NOMO-1 treated with DMSO at 0.1 percent for 48 hours (cell line): ENCODE measurements around the gene SIGLEC11.
"Not testable (repeated sequence)": the region's sequence is repeated elsewhere in the genome, so short reads cannot be mapped to it uniquely, and the experiment has no call there.

Experiments
- DNase-seq: peaks from one replicate; lab custom pipeline; 2025; ENCODE audit not compliant: unreplicated experiment; lab: John Stamatoyannopoulos, UW

SIGLEC11 gene, protein sequence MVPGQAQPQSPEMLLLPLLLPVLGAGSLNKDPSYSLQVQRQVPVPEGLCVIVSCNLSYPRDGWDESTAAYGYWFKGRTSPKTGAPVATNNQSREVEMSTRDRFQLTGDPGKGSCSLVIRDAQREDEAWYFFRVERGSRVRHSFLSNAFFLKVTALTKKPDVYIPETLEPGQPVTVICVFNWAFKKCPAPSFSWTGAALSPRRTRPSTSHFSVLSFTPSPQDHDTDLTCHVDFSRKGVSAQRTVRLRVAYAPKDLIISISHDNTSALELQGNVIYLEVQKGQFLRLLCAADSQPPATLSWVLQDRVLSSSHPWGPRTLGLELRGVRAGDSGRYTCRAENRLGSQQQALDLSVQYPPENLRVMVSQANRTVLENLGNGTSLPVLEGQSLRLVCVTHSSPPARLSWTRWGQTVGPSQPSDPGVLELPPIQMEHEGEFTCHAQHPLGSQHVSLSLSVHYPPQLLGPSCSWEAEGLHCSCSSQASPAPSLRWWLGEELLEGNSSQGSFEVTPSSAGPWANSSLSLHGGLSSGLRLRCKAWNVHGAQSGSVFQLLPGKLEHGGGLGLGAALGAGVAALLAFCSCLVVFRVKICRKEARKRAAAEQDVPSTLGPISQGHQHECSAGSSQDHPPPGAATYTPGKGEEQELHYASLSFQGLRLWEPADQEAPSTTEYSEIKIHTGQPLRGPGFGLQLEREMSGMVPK

DNA sequence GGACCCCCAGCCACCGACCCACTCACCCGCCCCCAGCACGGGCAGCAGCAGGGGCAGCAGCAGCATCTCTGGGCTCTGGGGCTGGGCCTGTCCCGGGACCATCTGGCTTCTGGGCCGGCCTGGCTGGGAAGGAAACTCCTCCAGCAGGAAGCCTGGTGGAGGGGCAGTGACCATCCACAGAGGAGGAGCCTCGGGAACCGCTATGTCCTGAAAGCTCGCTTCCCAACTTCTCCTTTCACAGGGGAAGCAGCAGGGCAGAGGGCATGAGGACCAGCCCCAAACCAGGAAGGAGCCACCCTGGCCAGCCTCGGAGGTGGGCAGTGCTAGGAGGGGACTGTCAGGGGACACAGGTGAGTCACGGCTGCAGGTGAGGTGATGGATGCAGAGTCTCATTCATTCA, at the start of gene SIGLEC11:
SIGLEC11 (minus strand) TSS at position 193 of the 400 bp plus-strand sequence; CDS start at position 102, 91 bp downstream.
- not testable (repeated sequence) for DNase-seq

- DNase-seq, result no peak
These were observed 47.6 kb upstream of the SIGLEC11 start for GRCh38 chr19:50008532-50008931.

- no peak for DNase-seq
These were observed 47.0 kb upstream of the SIGLEC11 start for GRCh38 chr19:50007947-50008346.

DNA sequence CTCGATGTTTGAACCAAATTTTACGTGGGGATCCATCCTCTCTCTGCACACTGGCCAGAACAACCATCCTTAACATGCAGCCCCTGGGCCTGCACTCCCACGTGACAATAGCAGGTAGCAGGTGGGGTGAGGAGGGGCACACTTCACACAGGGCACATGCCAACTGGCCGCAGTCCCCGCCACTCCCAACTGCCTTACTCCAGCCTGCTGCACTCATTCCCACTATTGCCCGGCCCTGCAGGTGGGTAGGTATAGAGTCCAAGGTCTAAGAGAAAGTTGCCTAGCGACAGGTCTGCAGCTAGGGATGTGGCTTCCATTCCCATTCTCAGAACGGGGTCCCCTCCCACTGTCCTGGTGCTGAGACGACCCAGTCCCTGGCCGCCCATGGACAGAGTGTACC, 46.2 kb upstream of the SIGLEC11 start:
- DNase-seq, result no peak

- DNase-seq, result no peak
These were observed 44.5 kb upstream of the SIGLEC11 start for GRCh38 chr19:50005428-50005827.

- DNase-seq, result peak; percentile 82
These were observed 42.9 kb upstream of the SIGLEC11 start for GRCh38 chr19:50003810-50004419.

DNA sequence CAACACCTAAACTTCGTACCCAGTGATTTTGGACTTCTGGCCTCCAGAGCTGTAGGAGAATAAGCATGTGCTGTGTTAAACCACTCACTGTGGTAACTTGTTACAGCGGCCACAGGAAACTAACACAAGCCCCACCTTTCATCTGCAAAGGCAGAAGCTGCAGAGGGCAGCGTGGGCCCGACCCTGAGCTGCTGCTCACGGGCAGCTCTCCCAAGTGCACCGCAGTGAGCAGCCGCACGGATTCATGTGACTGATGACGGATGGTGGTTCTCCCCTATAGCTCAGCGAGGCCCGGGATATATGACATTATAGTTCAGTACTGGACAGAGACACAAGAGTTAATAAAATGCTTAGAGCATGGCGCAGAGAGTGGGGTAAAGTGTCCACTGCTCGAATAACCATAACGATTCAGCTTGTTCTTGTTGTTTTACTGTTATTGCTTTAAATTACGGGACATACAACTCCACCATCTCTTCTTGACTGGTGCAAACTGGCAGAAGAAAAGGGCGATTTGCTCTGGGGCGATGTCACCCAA, 42.3 kb upstream of the SIGLEC11 start:
- no peak for DNase-seq

DNA sequence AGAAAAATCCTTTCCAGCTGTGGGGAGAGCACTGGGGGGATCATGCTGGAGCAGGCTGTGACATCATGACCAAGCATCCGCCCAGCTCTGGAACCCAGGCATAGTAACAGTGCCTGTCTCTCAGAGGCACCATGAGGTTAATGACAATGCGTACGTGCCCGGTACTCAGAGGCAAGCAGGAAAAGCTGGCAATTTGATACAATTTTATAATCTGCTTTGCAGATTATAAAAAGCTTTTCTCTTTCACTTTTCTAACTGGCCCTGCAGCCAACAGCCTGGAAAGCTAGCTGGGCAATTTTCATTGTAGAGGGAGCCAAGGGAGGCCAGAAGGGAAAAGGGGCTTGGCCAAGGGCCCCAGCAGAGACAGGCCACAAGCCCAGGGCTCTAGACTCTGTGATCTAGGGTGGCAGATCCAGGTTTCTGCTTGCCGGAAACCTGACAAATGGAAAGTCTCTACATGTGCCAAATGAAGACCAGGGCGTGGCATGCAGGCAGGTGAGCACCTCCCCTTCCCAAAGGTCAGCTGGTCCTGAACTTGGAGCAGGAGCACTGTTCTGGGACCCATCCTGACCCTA, 41.5 kb upstream of the SIGLEC11 start:
- DNase-seq, result no peak

DNA sequence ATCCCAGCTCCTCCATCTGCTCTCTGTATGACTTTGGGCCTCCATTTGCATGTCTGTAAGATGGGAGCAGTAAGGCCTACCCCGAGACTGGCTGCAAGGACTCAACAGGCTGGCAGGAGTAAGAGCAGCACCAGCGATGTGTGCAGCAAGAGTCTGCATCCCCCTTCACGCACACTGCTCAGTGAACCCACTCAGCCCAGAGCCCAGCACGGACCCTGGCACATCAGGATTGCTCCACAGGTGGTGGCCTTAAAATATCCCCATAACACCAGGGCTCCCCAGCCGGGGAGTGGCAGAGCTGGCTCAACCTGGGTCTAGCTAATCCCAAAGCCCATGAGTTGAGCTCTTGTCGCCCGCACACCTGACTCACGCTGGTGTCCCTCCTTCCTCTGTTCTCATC, 40.8 kb upstream of the SIGLEC11 start:
- no peak for DNase-seq

DNA sequence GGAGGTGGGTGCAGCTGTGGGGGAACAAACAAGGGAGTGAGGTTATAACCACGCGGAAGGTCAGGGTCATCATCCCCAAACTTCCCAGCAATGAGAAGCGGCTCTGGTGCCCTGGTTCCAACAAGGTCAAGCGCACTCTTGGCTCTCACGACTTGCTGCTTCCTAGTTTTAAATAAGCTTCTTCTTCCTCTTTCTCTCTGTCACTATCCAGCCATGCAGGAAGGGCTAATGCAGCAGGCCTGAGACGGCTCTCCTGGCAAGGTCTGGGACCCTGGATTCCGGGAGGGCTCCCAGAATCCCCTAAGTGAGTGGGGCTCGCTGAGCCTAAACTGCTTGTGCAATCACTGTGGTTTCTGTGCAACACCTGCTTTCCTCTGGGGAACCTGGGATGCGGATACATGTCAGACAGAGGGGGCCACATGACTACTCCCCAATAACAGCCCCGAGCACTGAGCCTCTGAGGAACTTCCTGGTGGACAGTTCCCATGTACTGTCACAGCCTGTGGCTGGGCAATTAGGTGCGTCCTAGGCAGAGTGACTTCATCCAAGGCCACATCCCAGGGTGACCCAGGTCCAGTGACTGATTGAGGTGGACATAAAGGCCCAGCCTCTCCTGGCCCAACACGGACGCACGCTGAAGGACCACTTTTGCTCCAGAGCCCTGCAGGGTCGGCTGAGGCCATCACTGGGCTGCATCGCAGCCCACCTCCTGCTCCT, 40.0 kb upstream of the SIGLEC11 start:
- peak; percentile 49 for DNase-seq

- no peak for DNase-seq
These were observed 39.3 kb upstream of the SIGLEC11 start for GRCh38 chr19:50000038-50000840.

DNA sequence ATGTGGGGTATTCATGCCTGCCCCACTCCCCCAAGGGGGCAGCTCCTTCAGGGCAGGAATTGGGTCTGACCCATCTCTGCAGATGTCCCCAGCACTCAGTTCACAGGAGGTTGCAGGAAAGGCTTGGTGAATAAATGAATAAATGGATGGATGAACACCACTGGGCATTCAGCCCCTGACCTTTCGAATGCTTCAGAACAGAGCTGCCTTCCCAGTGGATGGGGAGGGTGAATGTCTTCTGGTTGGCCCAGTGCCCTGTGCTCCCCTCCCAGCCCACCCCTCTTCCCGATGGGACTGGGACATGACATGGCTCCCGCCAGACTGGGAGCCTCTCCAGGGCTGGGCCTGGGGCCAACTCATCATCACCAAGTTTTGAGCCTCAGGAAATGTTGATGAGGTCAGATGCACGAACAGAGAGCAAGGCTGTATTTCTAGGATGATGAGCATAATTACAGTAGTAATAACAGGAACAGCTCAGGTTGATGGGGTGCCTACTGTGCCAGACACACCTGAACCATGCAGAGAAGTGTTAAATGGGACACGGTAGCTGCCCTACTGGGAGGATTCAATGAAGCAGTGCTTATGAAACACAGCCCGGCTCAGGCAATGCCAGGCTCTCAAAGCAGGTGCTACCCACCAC, 38.5 kb upstream of the SIGLEC11 start:
- DNase-seq, result no peak

DNA sequence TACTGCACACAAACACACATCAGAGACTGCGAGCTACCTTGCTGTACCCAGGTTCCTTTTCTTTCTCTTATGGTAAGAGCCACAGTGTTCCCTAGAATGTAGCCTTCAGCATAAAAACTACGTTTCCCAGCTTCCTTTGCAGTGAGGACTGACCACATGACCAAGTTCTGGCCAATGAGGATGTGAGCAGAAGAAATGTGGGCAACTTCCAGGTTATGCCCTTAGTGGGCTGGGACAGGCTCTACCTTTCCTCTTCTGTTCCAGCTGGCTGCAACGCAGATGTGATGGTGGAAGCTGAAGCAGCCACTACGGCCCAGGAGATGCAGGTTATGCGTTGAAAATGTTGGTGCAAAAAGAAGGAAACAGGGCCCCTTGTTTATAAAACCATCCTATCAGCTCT, 36.7 kb upstream of the SIGLEC11 start:
- peak; percentile 33 for DNase-seq

GRCh38 chr19:49988433-49988832, 27.5 kb upstream of the SIGLEC11 start:
- DNase-seq, result no peak

- no peak for DNase-seq
These were observed 27.0 kb upstream of the SIGLEC11 start for GRCh38 chr19:49988007-49988406.

DNA sequence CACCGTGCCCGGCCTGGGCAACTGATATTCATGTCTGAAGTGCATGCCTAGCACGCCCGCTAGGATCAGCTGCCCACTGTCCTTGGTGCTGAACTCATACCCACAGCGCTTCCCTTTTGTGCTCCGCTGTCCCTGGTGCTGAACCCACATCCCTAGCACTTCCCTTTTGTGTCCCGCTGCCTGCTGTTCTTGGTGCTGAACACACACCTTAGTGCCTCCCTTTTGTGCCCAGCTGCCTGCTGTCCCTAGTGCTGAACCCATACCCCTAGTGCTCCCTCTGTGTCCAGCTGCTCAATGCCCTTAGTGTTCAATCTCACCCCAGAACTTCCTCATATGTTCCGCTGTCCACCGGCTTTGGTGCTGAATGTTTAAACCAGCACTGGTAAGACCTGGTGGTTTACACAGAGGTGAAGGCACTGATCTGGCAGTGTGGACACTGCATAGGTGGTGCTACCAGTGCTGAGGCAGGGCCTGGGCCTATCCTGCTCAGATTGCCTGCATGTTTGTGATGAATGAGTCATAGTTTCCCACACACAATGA, 26.3 kb upstream of the SIGLEC11 start:
- DNase-seq, result peak; percentile 97

DNA sequence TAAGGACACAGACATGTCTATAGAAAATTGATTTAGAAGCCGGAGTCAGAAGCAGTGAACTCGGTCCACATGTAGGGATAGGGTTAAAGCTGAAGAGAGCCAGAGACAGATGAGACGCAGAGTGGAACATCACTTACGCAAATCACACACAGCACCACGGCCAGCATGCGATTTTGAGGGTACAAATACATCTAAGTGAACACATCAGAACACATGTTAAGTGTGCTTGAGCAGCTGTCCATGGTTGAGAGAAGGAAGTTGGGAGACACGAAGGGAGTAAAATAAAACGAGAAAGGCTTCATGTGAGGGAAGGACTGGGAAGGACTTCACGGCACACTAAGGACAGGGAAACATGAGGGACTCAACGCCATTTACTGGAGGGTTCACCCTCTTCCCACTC, 25.4 kb upstream of the SIGLEC11 start:
- DNase-seq, result no peak

DNA sequence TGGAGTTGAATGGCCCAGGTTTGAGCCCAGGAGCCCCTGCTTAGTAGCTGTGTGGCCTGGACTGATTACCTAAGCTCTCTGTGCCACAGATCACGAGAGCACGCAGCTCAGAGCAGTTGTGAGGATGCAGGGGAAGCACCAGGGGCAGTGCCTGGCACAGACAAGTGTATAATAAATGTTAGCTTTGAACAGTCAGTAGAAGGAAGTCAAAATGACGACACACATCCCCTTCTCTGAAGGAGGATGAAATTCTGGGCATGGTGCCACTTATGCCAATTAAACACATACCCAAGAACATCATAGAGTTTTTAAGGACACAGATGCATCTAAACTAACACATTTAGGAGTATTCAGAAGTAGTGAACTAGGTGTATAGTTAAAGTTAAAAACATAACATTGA, 24.9 kb upstream of the SIGLEC11 start:
- DNase-seq, result no peak

- DNase-seq, result no peak
These were observed 23.5 kb upstream of the SIGLEC11 start for GRCh38 chr19:49984491-49984890.
